NCI-H1436 treated with DMSO at 0.1 percent for 48 hours (cell line): ENCODE data around the gene PRODH.
"Not testable (repeated sequence)": the region's sequence is repeated elsewhere in the genome, so short reads cannot be mapped to it uniquely, and the experiment has no call there.

Experiments
- DNase-seq: peaks from one replicate; lab custom pipeline; 2025; lab: John Stamatoyannopoulos, UW

PRODH gene

GRCh38 chr22:18954303-18954989 is 18.4 kb upstream of the PRODH start:
- not testable (repeated sequence) for DNase-seq

- DNase-seq = not testable (repeated sequence)
Observed at GRCh38 chr22:18953128-18953527, 17.0 kb upstream of the PRODH start.

- no peak for DNase-seq
Observed at GRCh38 chr22:18952022-18952421, 15.9 kb upstream of the PRODH start.

- no peak for DNase-seq
Observed at GRCh38 chr22:18950141-18950540, 14.0 kb upstream of the PRODH start.

GRCh38 chr22:18947905-18948304 is 11.8 kb upstream of the PRODH start:
- DNase-seq = no peak

- DNase-seq = not testable (repeated sequence)
Observed at GRCh38 chr22:18947105-18947504, 11.0 kb upstream of the PRODH start.

- not testable (repeated sequence) for DNase-seq
Observed at GRCh38 chr22:18938691-18939090, 2.6 kb upstream of the PRODH start.

GRCh38 chr22:18934688-18935087 is 1.4 kb downstream of the PRODH start:
- DNase-seq = not testable (repeated sequence)

- DNase-seq = no peak
Observed at GRCh38 chr22:18933914-18934313, 2.2 kb downstream of the PRODH start.

- no peak for DNase-seq
Observed at GRCh38 chr22:18931905-18932652, 4.0 kb downstream of the PRODH start.

- no peak for DNase-seq
Observed at GRCh38 chr22:18929459-18929858, 6.6 kb downstream of the PRODH start.

GRCh38 chr22:18927573-18927972 is 8.5 kb downstream of the PRODH start:
- DNase-seq = no peak

GRCh38 chr22:18927020-18927419 is 9.1 kb downstream of the PRODH start:
- no peak for DNase-seq

- DNase-seq = no peak
Observed at GRCh38 chr22:18925368-18926064, 10.6 kb downstream of the PRODH start.

- not testable (repeated sequence) for DNase-seq
Observed at GRCh38 chr22:18920257-18920902, 15.7 kb downstream of the PRODH start.

GRCh38 chr22:18917818-18918217 is 18.3 kb downstream of the PRODH start:
- not testable (repeated sequence) for DNase-seq

- DNase-seq = not testable (repeated sequence)
Observed at GRCh38 chr22:18915550-18915949, 20.5 kb downstream of the PRODH start.

- DNase-seq = not testable (repeated sequence)
Observed at GRCh38 chr22:18914558-18914957, 21.5 kb downstream of the PRODH start.

GRCh38 chr22:18912264-18912946 is 23.7 kb downstream of the PRODH start:
- not testable (repeated sequence) for DNase-seq

- DNase-seq = not testable (repeated sequence)
Observed at GRCh38 chr22:18911535-18911934, 24.6 kb downstream of the PRODH start.

- no peak for DNase-seq
Observed at GRCh38 chr22:18909556-18909955, 26.5 kb downstream of the PRODH start.

GRCh38 chr22:18906896-18907295 is 29.2 kb downstream of the PRODH start:
- DNase-seq = no peak
